NCI-H2196 (cell line): ENCODE measurements around the gene CCDC175.

Experiments used
- DNase-seq: peaks from one replicate; lab custom pipeline; 2025; ENCODE audit not compliant: unreplicated experiment; lab: John Stamatoyannopoulos, UW

Gene CCDC175

GRCh38 chr14:59541731-59542130 lies 34.9 kb downstream of the CCDC175 start:
- DNase-seq = no peak

DNA sequence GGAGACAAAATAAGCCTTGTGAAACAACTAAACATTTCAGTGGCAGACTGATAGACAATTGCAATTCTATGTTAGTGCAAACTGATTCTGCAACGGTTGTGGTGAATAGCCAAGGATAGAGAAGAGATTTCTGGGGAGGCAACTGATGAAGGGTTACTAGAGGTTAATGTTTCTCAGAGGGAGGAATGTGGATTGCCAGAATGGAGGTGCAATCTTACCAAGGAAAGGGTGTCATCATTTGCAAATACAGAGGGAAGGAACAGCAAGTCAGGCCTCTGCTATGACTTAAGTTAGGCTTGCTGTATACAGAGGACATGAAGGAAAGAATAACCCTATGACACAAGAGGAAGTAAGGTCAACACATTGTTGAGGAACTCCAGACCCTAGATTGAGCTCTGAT lies 35.8 kb downstream of the CCDC175 start:
- DNase-seq = no peak

DNA sequence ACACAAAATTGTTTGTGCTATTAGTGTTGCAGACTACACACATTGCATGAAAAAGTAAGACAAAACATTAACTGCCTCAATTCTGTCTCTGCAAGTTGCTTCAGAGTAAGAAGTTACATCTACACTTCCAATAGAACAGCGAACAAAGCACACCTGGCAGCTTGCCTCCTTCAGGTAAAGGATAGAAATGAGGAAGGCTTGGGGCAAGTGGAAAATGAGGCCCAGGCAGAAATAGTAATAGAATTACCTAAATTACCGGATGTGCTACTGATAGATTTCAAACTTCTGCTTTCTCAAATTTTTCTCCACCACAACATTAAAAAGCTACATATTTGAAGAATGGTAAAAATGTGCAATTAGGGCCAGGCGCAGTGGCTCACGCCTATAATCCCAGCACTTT lies 37.7 kb downstream of the CCDC175 start:
- no peak for DNase-seq

DNA sequence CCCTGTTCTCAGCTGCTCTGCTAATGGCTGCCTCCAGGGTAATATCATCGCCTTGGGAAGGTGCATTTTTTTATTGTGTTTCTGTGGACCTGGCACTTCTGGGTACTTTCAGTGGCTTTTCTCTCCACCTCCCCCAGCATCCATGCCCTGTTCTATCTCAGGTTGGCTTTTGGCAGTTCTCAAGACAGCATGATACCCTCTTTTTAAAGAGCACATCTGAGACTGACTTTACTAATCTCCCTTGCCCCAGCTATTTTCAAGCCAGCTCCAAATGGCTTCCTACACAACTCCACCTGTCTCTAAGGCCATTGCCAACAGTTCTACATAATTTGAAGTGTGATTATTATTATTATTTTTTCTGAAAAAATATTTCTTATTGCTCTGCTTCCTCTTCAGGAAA lies 39.1 kb downstream of the CCDC175 start:
- DNase-seq = no peak

DNA sequence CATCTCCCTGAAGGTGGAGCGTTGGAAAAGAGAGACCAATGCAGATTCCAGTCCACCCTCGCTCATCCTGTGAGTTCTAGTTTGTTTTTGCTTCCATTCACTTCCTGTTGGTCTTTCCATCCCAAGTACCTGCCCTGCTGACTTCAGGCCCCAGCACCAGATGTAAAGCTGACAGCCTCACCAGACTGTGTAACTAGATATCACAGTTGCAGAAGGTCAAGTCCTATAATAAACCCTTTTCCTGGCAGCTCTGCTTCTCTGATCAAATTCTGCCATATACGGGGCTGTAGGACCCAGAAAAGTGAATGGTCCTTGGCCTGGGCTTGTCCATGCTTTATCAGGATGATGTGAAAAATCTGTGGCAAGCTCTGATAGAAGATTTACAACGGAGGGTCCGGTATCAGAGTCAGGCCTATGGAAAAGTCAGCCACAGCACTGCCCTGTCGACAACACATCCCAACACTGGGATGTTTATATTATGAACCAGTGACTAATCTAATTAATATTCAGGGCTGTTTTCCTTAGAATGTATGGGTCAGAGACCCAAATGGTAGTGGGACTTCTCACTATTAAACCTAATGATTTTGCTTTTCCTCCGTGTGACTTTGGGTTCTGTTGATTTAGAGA lies 42.1 kb downstream of the CCDC175 start:
- DNase-seq = peak; percentile 15

- no peak for DNase-seq
These were observed 44.2 kb downstream of the CCDC175 start for GRCh38 chr14:59532419-59532818.

GRCh38 chr14:59530349-59530748 lies 46.3 kb downstream of the CCDC175 start:
- no peak for DNase-seq

DNA sequence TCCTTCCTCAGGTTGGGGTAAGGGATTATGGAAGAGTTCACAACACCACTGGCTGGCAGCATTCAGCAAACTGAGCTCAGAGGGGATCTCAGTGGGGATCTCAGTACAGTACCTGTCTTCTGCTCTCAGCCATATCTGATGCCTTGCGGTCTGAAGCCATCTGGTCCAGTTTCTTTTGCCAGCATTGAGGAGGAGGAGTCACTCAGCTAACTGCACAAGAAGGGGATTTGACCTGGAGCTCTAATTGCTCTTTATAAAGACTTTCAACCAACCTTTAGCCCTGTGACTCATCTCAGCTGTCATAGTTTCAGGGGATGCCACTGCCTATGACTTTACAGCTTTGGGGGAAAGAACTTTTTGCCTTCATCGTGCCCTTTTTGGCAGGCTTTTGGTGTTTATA lies 47.4 kb downstream of the CCDC175 start:
- no peak for DNase-seq

DNA sequence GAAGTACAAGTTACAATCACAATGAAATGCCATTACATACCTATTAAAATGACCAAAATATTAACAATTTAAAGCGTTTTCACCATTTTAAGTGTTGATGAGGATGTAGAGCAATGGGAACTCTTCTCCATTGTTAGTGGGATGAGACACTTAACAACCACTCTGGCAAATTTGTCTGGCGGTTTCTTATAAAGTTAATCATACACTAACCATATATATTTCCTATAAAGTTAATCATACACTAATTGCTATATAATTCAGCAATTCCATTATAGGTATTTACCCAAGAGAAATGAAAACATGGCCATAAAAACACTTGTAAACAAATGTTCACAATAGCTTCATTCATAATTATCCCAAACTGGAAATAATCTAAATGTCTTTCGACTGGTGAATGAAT lies 56.4 kb downstream of the CCDC175 start:
- DNase-seq = no peak

GRCh38 chr14:59511916-59512575 lies 64.6 kb downstream of the CCDC175 start:
- DNase-seq = no peak

DNA sequence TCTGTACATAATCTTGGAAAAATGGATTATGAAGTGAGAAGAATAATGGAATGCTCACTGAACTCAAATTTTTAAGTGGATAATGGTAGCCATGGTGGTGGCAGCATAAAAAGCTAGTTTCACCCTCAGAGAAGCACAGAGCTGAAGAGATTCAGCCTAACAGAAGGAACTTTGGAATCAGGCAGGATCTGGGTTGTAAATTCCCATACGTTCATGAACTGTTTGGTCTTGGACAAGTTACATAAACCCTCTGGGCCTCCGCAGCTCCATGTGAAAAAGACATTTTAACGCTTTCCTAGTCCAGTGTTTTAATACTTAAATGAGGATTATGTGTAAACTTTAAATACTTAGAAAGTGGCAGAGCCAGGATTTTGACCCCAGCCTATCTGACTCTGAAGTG lies 65.6 kb downstream of the CCDC175 start:
- DNase-seq = no peak

GRCh38 chr14:59510001-59510400 lies 66.6 kb downstream of the CCDC175 start:
- DNase-seq = no peak

DNA sequence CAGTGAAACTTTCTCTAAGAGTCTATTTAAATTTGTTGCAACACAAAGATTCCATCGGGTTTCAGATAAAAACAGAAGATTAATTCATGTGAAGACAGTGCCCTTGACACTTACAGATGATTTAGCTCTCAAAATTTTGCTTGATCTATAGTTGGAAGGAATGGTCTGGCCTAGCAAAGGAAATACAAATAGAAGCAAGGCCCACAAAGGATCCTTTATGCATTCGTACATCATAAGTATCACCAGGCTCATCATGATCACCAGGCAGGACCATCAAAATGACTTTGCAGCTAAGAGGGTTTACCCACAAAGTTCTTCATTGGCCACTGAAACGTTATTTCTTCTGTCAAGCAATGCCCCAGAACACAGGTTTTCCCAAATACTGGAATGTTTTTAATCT lies 67.5 kb downstream of the CCDC175 start:
- DNase-seq = no peak

- no peak for DNase-seq
These were observed 68.9 kb downstream of the CCDC175 start for GRCh38 chr14:59507752-59508103.

GRCh38 chr14:59507063-59507751 lies 69.4 kb downstream of the CCDC175 start:
- DNase-seq = peak; percentile 69

GRCh38 chr14:59503256-59503655 lies 73.4 kb downstream of the CCDC175 start:
- DNase-seq = no peak

DNA sequence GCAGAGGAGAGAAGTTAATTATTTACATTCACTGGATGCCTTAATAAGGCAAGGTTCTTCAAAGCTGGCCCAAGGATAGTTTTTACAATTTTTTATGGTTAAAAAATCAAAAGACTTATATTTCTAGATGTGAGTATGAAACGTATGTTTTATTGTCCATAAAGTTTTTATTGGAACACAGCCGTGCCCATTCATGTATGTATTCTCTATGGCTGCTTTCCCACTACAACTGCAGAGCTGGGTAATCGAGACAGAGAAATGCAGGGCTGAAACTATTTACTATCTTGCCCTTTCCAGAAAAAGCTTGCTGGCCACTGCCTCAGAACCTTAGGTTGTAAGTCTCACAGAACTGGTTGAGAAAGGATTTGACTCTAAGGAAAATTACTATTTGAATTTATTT lies 75.9 kb downstream of the CCDC175 start:
- DNase-seq = no peak

DNA sequence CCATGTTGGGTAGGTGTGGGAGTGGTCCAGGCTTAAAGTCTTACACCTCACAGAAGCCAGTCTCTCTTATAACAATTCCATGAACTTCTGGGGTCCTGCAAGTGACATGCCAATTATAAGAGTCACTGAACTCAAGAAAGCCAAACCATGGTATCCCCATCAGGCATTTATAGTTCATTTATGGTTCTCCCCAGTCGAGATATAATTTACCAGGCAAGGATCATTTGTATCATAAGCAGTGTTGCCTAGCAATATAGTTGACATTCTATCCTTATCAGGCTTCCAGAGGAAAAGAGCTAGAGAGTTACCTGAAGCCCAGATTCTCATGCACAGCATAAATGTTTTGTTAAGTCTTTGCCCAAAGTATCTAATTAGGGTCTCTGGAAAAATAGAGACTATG lies 84.2 kb downstream of the CCDC175 start:
- no peak for DNase-seq

- no peak for DNase-seq
These were observed 85.9 kb downstream of the CCDC175 start for GRCh38 chr14:59490756-59491155.

DNA sequence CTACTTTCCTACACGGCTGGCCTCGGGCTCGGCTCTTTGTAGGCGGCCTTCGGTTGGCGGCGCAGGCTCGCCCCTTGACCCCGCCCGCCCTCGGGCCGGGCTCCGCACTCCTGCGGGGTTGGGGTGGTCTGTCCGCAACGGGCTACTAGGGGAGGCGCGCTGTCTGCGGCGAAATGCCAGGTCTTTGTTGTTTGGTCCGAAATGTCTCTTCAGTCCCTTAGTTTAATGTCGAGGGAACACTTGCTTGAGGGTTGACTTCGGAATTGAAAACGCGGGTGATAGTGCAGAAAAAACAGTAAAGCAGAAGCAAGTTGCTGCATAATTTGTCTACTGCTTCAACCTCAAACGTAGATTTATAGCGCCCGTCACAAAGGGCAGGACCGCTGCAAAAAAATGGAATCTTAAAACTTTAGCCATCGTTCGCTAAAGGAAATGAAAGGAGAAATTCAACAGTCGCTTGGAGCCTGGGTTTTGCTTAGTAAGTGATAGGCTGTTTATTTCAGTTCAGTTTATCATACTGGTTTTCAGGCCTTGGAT lies 91.9 kb downstream of the CCDC175 start:
- DNase-seq = peak; percentile 51

DNA sequence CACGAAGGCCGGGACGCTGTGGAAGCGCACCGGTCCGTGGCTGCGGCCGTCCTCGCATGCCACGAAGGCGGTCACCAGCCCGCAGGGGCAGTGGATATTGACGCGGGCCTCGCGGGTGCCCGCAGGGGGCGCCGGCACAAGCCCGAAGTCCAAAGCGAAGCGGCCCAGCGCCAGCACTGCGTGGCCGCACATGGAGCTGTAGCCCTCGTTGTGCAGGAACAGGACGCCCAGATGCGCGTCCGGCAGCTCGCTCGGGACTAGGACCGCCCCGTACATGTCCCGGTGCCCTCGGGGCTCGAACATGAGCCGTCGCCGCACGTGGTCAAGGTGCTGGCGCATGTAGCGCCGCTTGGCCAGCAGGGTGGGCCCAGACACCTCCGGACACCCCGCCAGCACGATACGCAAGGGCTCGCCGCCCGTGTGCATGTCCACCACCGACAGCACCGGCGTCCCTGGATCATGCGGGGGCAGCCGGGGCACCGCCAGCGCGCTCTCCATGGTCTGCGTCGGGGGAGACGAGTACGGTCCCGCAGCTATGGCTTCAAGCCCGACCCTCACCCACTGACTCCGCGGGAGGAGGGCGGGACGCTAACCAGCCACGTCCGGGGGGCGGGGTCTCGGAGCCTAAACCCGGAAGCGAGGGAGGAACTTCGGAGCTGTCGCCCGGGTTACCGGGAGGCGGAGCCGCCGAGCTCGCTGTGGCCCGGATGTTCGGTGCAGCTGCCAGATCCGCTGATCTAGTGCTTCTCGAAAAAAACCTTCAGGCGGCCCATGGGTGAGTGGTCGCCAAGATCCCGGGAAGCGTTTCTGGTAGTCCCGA lies 92.6 kb downstream of the CCDC175 start, which contains the start of the genes JKAMP and L3HYPDH:
JKAMP (plus strand) TSS at position 699 of the 820 bp plus-strand sequence; CDS start at position 772, 73 bp downstream.
L3HYPDH (minus strand) TSS at position 590 of the 820 bp plus-strand sequence; CDS start at position 498, 92 bp downstream.
- DNase-seq = peak; percentile 96
